Upper lobe of left lung (tissue), 4 donors: Measurements from ENCODE around the gene PEPD.

Experiments
- CTCF ChIP-seq, 6 experiments: fragments of 450-650 bp in 4 of 6; fragments of 200-600 bp in 2 of 6; sonication (generic) in 2 of 6; IDR thresholded peaks; one replicate each; pipeline ENCODE4 v1.5.1; 2016 to 2019; ENCODE audit warnings: antibody characterized with exemption in 6 of 6
- EP300 ChIP-seq, 4 donors: sonication (generic); formaldehyde crosslinking; IDR thresholded peaks; one replicate each; pipeline ENCODE4 v1.5.1; 2017; ENCODE audit warnings: antibody characterized with exemption in 4 of 4, control low read depth in 2 of 4
- POLR2A ChIP-seq, 4 donors: fragments of 450-650 bp; IDR thresholded peaks; one replicate each; pipeline ENCODE4 v1.5.1; 2016 to 2017; ENCODE audit warnings: antibody characterized with exemption in 4 of 4, mild to moderate bottlenecking in 2 of 4
- POLR2AphosphoS5 ChIP-seq, 2 donors: sonication (generic); formaldehyde crosslinking; IDR thresholded peaks; one replicate each; pipeline ENCODE4 v1.5.1; 2017; ENCODE audit warnings: antibody characterized with exemption in 2 of 2

DNA sequence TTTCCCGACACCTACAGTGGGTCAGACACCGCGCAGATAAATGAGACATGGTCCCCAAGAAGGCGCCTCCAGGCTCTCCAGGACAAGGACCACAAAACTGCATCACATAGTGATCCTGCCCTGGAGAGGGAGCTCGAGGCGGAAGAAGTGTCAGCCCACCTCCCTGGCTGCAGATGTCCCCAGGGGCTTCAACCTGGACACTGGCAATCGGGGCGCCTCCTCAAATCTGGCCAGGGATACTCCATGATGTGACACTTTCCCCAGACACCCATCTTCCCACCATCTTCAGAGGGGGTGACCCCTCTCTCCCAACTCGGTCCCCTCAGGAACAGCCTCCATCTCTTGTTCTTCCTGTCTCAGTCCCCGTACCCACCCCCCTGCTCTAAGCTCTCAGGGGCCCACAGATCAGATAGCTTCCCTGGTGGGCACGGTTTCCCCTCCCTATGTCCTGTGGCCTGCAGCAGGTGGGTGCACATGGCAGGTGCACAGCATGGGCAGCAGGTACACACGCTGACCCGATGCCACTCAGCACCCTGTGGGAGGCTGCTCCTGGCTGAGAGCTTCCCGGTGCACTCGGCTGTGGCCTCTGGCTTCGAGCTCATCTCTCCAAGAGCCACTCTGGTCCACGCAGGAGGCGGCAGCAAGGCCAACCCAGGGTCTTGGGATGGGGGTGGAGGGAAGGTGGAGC, 61.2 kb downstream of the PEPD start:
- TF ChIP-seq CTCF (IDR thresholded peaks at IDR 0.05) (no peak), EP300 (IDR thresholded peaks at IDR 0.05) (no peak), POLR2AphosphoS5 (IDR thresholded peaks at IDR 0.05) (no peak), POLR2A (IDR thresholded peaks at IDR 0.05) (no peak)
